Gastrocnemius medialis (tissue), 4 donors: ENCODE data around the gene PIGL.

Experiments
- POLR2A ChIP-seq, 2 donors: fragments of 450-650 bp; IDR thresholded peaks; one replicate each; pipeline ENCODE4 v1.6.1; 2017; ENCODE audit warnings: antibody characterized with exemption in 2 of 2, mild to moderate bottlenecking in 2 of 2, moderate library complexity in 2 of 2
- TF ChIP-seq, protein P1 (sequence below), 5 experiments: fragments of 450-650 bp in 3 of 5; fragments of 200-600 bp in 2 of 5; sonication (generic) in 2 of 5; IDR thresholded peaks in 4 of 5; conservative IDR thresholded peaks in 1 of 5; 1 replicate in 4 of 5; 2 replicates in 1 of 5; pipeline ENCODE4 v1.5.1; 2016 to 2019; ENCODE audit warnings: antibody characterized with exemption in 5 of 5, mild to moderate bottlenecking in 3 of 5, moderate library complexity in 3 of 5

DNA sequence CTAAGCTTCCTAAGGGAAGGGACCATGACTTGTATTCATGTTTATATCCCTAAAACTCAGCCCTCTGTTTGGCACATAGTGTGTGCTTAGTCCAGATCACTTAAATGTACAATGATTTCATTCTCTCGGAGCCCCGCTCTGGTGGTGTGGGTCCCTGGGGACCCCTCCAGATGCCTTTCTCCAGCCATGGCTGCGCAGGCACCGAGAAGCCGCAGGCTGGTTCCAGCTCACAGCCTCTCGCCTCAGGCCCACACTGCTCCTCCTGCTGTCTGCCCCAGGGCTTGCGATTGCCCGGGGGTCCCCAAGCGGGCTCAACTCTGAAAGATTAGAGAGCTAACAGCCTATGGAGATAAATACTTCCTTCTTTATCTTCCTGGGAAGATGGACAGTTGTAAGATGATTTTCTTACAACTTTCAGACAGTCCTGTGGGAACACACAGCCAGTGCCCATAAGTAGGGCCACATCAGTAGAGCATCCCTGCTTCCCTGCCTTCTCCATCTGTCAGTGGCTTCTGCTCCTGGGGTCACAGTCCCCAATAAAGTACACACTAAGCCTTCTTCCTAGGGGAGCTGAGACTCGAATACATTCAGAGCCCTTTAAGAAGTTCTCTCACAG lies 70.0 kb downstream of the PIGL start:
- TF ChIP-seq, protein P1, sequence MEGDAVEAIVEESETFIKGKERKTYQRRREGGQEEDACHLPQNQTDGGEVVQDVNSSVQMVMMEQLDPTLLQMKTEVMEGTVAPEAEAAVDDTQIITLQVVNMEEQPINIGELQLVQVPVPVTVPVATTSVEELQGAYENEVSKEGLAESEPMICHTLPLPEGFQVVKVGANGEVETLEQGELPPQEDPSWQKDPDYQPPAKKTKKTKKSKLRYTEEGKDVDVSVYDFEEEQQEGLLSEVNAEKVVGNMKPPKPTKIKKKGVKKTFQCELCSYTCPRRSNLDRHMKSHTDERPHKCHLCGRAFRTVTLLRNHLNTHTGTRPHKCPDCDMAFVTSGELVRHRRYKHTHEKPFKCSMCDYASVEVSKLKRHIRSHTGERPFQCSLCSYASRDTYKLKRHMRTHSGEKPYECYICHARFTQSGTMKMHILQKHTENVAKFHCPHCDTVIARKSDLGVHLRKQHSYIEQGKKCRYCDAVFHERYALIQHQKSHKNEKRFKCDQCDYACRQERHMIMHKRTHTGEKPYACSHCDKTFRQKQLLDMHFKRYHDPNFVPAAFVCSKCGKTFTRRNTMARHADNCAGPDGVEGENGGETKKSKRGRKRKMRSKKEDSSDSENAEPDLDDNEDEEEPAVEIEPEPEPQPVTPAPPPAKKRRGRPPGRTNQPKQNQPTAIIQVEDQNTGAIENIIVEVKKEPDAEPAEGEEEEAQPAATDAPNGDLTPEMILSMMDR (IDR thresholded peaks at IDR 0.05 in 4 of 5, conservative IDR thresholded peaks at IDR 0.05 in 1 of 5) = no peak
- no peak for TF ChIP-seq POLR2A (IDR thresholded peaks at IDR 0.05)
